GM12892 (cell line): Measurements from ENCODE around the gene PTPRK.

Source experiments
- POLR2A ChIP-seq: IDR thresholded peaks from 2 replicates; pipeline ENCODE4 v1.6.1; 2011; ENCODE audit warnings: low read depth, low read length, control low read depth
- POLR2AphosphoS5 ChIP-seq: IDR thresholded peaks from 2 replicates; pipeline ENCODE4 v1.6.1; 2011; ENCODE audit warnings: low read depth, low read length, control low read depth

- TF ChIP-seq POLR2AphosphoS5: no peak
- TF ChIP-seq POLR2A: no peak
Observed at GRCh38 chr6:127932708-127933107, 587.7 kb downstream of the PTPRK start.
